C4-2B (cell line): Measurements from ENCODE around the gene LHX3.

ENCODE experiments used
- H3K27ac ChIP-seq: fragments of 450-650 bp; 2 replicates; pipeline ENCODE4 v1.5.1; 2017
- ZFX ChIP-seq: fragments of 450-650 bp; IDR thresholded peaks from 2 replicates; pipeline ENCODE4 v1.6.1; 2017
- TF ChIP-seq, protein P1 (sequence below): fragments of 450-650 bp; conservative IDR thresholded peaks from 2 replicates; pipeline ENCODE4 v1.5.1; 2017; ENCODE audit warnings: mild to moderate bottlenecking

The LHX3 gene

DNA sequence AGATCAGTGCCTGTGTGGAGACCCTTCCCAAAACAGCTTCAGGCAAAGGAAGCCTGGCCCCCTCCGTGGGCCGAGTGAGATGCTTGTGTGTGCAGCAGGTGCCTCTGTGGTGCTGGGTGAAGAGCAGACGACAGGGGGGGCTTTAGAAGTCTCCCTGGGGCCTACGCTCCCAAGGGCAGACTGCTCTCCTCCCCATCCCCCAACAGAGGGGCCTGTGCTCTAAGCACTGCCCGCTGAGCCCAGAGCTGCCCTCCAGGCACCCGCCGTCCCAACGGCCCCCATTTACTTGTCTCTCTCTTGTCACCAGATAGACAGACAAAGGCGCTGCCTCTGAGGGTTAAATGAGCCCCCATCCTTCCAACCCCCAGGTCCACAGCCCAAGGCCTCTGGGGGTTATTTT, 2.7 kb upstream of the LHX3 start:
- no peak overlapping the region for H3K27ac ChIP-seq
- TF ChIP-seq, protein P1, sequence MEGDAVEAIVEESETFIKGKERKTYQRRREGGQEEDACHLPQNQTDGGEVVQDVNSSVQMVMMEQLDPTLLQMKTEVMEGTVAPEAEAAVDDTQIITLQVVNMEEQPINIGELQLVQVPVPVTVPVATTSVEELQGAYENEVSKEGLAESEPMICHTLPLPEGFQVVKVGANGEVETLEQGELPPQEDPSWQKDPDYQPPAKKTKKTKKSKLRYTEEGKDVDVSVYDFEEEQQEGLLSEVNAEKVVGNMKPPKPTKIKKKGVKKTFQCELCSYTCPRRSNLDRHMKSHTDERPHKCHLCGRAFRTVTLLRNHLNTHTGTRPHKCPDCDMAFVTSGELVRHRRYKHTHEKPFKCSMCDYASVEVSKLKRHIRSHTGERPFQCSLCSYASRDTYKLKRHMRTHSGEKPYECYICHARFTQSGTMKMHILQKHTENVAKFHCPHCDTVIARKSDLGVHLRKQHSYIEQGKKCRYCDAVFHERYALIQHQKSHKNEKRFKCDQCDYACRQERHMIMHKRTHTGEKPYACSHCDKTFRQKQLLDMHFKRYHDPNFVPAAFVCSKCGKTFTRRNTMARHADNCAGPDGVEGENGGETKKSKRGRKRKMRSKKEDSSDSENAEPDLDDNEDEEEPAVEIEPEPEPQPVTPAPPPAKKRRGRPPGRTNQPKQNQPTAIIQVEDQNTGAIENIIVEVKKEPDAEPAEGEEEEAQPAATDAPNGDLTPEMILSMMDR: no peak
- TF ChIP-seq ZFX: no peak

DNA sequence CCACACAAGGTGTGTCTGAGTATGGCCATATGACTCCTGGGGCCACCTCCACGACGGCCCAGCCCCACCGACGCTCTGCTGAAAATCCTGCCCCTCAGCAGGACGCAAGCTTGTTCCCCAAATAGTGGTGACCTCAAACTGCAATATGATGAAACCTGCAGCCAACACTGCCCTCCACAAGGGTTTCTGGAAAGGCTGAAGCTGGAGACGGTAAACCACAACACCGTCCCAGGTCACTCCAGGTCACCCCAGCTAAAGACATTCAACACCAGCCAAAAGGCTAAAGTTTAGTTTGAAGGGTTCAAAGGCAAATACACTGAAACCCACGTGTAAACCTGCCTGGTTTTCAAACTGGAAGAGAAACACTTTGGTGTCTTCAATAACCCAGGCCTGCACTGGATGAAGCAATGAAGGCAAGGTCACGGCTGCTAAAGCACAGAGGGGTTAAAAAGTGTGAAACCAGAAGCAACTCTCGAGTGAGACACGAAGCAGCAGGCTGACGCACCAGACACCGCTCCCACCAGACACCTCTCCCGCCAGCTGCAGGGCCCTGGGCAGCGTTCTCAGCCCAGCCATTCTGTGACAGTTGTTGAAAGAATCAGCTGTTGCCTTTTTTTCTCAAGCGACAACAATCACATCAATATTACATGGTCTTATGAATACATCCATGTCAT, 1.8 kb upstream of the LHX3 start:
- no peak overlapping the region for H3K27ac ChIP-seq
- no peak for TF ChIP-seq ZFX
- TF ChIP-seq, protein P1: no peak

DNA sequence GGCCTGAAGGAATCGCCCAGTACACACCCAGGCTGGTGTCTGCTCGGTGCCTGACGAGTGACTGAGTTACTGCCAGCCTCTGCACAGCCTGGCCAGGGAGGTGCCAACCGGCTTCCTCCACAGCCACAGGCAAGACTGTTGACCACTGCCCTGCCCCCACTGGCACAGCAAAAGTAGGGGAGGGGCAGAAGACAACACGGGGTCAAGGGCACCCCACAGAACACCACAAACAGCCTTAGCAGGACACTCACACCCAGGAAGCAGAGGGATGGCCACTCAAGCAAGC, 722 bp upstream of the LHX3 start:
- no peak for TF ChIP-seq ZFX
- TF ChIP-seq, protein P1: no peak
- no peak overlapping the region for H3K27ac ChIP-seq

DNA sequence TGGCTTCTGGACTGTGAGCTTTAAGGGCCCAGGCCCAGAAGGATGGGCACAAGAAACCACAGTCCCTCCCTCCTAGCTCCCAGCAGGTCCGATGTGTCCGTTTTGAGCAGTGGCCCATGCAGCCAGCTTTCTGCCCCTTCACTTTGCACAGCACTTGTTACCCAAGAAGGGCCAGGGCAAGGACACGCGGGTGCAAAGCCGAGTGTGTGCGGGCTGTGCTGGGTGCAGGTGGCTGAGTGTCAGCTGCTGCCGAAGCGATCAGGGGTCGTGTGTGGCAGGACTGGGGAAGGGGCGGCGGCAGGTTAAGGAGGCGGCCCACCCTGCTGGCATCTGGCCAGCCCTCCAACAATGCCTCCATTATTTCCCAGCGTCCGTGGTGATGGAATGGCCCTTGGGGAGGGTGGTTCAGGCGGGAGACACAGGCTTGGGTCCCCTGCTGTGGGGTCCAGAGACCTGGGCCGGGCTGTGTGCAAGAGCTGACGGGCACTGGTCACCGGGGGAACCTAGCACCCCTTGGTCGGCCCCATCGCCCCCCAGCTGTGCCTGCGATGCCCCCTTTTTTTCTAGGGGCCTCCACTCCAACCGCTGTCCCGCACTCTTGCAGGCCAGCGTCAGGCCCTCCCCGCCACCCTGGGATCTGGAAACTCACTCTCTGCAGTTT, 653 bp downstream of the LHX3 start:
- TF ChIP-seq, protein P1: no peak
- no peak for TF ChIP-seq ZFX
- H3K27ac ChIP-seq: no peak overlapping the region

DNA sequence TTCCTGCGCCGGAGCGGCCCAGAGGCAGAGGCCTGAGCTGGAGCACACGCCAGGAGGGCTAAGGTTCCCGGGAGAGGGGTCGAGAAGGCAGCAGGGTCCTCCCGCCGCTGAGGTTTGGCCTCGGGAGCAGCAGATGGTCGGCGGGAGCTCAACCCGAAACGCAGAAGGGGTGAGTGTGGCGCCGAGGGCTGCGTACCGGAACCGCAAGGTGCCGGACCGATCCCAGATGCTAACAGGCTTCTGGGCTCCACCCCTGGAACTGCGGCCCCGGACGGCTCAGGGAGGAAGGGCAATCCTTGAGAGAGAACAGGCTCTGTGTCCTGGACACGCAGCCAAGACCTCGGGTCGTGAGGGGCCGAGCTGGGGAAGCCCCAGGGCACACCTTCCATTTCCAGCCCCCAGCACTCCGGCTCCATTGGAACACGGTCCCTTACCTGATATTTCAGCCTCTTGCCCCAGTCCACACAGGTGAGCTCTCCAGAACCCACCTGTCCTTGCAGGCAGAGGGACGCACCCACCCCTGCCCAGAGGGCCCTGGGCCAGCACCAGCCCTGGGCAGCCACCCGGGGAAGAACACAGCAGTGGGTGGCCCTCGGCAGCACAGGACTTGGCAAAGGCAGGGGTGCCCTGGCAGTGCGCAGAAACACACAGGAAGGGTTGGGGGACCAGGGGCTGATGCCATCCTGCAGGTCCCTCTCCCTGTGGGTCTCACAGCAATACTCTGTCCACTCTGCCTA, 1.4 kb downstream of the LHX3 start:
- TF ChIP-seq, protein P1: no peak
- no peak for TF ChIP-seq ZFX
- H3K27ac ChIP-seq: no peak overlapping the region

DNA sequence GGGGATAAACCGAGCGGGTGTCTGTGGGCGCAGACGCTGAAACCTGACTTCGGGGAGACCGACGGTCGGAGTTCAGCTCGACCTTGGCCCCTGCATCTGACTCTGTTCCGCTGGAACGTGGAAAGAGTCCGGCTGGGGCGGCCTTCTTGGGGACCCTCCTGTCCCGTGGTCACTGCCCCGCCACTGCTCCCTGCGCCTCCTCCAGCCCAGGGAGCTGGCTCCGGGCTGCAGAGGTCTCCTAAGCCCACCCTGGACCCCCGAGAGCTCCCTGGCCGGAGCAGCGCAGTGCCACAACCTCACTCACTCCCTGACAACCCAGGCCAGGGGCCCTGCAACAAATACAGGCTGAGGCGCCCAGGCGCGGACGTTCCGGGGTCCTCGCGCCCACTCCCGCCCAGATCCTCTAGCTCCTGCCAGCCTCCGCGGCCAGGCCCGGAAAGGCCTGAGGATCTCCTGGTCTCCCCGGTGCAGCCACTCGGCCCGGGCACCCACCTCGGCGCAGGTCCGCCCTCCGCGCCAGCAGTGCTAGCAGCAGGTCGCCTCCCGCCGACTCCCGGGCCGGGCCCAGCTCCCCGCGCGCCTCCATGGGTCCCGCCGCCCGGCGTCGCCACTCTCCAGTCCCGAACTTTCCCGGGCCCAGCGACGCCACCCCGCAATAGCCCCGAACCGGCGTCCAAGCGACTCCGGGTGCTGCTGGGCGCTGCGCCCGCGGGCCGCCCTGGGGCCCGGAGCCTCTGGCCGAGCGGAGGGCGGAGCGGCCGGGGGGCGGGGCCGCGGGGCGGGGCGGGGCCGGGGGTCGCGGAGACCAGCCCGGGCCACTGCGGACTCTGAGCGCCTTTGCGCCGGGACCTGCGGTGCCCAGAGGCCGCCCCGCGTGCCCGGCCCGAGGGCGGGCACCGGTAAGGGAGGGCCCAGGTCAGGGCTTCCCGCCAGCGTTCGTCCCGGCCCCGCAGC, 2.2 kb downstream of the LHX3 start:
- TF ChIP-seq, protein P1: no peak
- TF ChIP-seq ZFX: no peak
- H3K27ac ChIP-seq: no peak overlapping the region
